ENCODE results near the gene P2RY14.

The P2RY14 gene

DNA sequence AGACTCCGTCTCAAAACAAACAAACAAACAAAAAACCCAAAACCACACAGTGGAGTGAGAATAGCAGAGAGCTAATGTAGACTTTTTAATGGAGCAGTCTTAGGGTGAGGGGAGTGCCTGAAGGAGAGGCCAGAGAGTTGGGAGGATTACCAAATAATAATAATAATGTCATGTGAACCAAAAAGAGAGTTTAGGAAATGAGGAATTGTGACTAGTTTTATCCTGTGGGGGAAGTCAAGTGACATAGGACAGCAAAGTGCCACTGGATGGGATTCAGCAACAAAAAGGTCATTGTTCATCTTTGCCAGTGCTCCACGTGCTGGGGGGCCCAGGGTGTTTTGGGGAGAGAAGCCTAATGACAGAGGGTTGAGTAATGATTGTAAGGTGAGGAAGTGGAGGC lies 25.4 kb upstream of the P2RY14 start:
- H3K4me3 ChIP-seq (ENCODE audit: low read depth, low read length): no peak overlapping the region

- no peak overlapping the region for H3K4me3 ChIP-seq (ENCODE audit: low read depth, low read length)
Observed at GRCh38 chr3:151301787-151302186, 23.4 kb upstream of the P2RY14 start.

DNA sequence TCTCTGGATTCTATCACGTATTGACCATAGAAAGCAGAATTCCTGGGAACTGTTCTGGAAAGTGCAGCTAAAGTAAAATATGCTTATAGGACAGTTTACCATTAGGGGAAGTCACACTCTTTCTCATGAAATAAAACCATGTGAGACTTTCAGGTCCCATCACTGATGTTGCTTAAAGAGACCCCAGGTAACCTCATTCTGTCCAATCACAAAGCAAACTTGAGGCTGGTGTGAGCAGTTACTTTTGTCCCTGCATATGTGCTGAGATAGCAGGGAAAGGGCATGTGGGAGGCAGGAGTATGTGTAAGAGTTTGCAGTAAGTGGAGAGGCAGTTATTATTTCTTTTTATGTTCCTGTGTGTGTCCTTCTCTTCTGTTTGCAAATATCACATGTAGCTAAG lies 22.2 kb upstream of the P2RY14 start:
- no peak overlapping the region for H3K4me3 ChIP-seq (ENCODE audit: low read depth, low read length)

- no peak overlapping the region for H3K4me3 ChIP-seq (ENCODE audit: low read depth, low read length)
Observed at GRCh38 chr3:151299006-151299405, 20.7 kb upstream of the P2RY14 start.

DNA sequence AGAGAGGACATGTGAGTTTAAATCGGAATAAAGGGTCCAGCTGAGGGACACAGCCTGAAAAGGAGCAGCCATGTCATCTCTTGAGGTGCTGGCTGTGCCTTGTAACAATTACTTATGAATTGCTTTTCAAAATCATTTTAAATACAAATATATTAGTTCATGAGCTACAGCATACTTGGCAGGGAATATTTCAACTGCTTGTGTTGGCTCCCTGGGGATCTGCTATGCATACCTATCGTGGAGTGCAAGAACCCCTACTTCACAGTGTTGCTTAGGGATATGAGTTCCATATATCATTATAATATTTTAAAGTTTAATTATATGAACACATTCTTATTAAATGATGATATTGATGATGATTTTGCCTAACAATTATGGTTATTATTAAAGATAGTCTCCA lies 19.1 kb upstream of the P2RY14 start:
- no peak overlapping the region for H3K4me3 ChIP-seq (ENCODE audit: low read depth, low read length)

DNA sequence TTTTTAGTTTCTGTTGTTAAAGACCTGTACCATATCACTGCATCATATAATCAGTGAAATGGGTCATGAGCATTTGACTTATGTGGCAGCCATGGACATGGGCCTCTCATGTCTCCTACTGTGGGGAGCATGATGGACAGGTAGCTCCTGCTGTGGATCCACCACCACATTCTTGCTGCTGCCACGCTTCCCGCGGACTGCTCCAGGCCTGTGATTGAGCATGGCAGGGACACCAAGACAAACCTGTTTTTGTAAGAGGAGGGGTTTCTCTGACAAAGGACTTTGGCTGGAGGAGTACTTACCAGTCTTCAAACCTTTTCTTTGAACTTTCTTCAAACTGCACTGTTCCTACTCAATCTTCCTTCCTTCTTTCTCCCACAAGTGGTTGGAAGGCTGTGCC lies 17.9 kb upstream of the P2RY14 start:
- H3K4me3 ChIP-seq (ENCODE audit: low read depth, low read length): no peak overlapping the region

- no peak overlapping the region for H3K4me3 ChIP-seq (ENCODE audit: low read depth, low read length)
Observed at GRCh38 chr3:151293127-151293526, 14.8 kb upstream of the P2RY14 start.

GRCh38 chr3:151290673-151291072 lies 12.3 kb upstream of the P2RY14 start:
- H3K4me3 ChIP-seq (ENCODE audit: low read depth, low read length): no peak overlapping the region

DNA sequence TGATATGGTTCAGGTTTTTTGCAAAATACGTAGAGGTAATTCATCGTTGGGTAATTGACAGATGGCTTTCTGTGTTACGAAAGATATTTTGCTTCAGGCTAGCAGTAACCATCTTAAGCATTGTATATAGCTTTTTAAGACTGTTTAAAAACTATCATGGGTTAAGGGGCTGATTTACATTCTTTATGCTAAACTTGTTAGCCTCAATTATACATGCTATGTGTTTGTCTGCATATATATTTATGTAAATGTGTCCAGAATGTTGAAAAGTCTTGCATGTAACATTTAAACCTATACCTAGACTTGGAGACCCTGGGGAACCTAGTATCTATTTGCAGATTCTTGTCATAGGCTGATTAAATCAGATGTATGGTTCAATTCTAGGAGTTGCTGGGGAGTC lies 11.1 kb upstream of the P2RY14 start:
- H3K4me3 ChIP-seq (ENCODE audit: low read depth, low read length): no peak overlapping the region

DNA sequence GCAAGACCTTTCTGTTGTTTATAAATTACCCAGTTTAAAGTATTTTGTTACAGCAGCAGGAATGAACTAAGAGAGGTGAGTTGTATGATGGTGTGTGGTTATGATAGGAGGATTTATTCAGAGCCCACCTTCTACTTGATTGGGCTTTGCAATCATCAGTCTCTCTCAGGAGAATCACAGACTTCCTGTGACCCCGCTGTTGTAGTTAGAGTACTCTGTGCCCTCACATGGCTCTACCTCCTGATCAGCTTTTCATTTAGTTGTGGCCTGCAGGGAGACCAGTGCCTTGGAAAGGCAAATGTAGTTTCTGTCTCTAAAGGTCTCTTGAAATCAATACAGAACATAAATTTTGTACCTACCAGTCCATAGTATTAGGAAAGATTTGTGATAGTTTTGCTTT lies 7.6 kb upstream of the P2RY14 start:
- H3K4me3 ChIP-seq (ENCODE audit: low read depth, low read length): no peak overlapping the region

- no peak overlapping the region for H3K4me3 ChIP-seq (ENCODE audit: low read depth, low read length)
Observed at GRCh38 chr3:151283907-151284461, 5.6 kb upstream of the P2RY14 start.

- no peak overlapping the region for H3K4me3 ChIP-seq (ENCODE audit: low read depth, low read length)
Observed at GRCh38 chr3:151283387-151283786, 5.0 kb upstream of the P2RY14 start.

DNA sequence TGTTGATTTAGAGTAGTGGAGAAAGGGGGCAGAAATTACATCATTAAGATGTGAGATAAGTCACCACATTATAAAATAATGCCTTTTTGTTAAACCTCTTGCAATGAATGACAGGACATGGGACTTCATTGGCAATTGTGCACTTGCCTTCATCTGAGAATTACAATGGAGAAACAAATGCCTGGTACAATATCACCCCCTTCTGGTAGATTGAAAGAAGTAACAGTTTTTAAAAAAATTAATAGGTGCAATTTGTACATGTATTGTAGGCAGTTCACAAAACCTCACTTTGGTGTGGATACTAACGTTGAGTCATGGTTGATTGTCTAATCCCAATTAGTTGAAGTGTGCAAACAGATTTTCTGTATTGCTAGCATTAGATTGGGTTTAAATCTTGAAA lies 4.6 kb upstream of the P2RY14 start:
- no peak overlapping the region for H3K4me3 ChIP-seq (ENCODE audit: low read depth, low read length)

GRCh38 chr3:151281671-151282324 lies 3.5 kb upstream of the P2RY14 start:
- no peak overlapping the region for H3K4me3 ChIP-seq (ENCODE audit: low read depth, low read length)

DNA sequence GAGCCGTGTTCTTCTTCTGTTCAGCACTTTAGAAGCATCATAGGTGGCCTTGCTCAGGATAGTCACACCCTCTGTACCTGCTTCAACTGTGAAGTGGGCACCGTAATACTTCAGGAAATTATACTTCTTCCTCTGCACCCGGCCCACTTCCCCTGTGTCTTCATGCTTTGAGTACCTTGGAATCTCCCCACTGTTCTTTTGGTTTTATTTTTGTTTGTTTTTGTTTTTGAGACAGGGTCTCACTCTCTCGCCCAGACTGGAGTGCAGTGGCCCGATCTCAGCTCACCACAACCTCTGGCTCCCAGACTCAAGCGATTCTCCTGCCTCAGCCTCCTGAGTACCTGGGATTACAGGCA lies 1.7 kb downstream of the P2RY14 start:
- no peak overlapping the region for H3K4me3 ChIP-seq (ENCODE audit: low read depth, low read length)

DNA sequence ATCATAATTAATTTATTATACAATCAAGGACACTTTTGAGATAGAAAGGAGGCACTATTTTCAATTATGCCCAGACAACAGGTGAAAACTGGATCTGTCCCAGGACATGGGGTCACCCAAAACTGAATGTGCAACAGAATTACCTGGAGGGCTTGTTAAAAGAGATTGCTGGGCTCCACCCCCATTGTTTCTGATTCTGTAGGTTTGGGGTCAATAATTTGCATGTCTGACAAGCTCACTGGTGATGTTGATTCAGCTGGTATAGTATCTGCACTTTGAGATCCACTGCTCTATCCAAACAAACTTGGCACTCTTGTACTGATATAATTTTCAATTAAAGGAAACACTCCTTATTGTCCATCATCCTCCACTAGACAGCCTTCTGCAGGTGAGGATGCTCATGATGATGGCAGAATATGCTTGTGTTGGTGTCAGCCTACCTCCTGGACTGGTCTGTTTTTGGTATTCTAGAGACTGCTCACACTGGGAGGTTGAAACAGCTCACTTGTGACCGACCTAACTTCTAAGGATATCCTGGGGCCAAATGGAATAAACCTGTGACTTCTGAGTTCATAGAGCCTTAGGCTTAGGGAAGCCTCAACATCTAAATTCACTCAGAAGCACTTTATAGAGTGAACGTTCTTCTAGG lies 2.2 kb downstream of the P2RY14 start:
- no peak overlapping the region for H3K4me3 ChIP-seq (ENCODE audit: low read depth, low read length)

DNA sequence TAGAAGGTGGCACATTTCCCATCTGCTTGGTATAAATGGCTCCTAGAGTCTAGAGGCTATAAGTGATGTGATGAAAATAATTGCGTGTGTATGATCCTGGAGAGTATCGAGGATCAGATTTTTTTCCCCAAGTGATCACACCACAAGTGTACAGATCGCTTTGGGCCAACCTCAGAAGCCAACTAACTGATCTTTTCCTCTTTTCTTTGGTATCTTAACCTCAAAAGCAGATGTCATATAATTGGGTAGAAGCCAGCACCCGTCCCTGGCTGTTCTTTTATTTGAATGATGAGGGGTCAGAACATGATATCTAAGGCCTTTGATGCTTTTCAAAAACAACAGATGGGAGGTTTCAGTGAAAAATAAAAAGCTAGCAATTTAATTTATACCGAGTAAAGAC lies 3.3 kb downstream of the P2RY14 start:
- no peak overlapping the region for H3K4me3 ChIP-seq (ENCODE audit: low read depth, low read length)

GRCh38 chr3:151269631-151270030 lies 8.7 kb downstream of the P2RY14 start:
- no peak overlapping the region for H3K4me3 ChIP-seq (ENCODE audit: low read depth, low read length)

DNA sequence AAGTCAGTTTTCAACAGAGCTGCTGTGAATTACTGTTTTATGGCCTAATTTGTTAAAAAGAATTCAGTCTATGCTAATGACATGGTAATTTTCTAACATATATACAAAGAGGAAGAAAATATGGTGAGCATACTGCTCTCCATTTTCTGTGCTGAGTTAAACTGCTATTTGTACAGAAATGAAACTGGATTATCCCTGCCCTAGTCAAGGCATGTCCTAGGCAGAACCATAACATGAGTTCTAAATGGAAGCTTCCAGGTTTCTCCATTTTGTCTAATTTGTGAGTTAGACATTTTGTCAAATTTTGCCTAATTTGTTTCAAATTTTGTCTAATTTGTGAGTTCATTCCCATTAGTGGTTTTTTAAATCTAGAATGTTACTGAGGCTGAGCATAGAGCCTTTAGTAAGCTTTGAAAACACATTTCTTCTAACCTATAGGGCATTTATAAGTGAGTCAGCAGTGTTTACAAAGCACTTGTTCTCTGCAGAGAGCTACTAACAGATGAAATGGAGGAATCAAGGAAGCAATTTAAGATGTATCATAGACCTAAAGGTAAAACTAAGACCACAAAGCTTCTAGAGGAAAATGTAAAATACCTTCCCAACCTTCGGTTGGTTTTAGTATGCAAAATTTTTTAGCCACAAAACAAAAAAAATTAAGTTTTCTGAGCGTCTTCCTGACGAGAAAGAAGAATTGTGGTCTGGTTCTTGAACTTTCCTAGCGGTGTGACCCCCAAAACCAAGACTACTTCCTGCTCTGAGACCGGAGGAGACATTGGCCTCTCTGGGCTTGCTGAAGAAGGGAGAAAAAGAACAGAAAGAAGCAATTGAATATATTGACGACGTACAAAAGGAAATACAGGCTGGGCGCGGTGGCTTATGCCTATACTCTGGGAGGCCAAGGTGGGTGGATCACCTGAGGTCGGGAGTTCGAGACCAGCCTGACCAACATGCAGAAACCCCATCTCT lies 9.8 kb downstream of the P2RY14 start:
- H3K4me3 ChIP-seq (ENCODE audit: low read depth, low read length): no peak overlapping the region

- no peak overlapping the region for H3K4me3 ChIP-seq (ENCODE audit: low read depth, low read length)
Observed at GRCh38 chr3:151267066-151267465, 11.3 kb downstream of the P2RY14 start.

GRCh38 chr3:151265866-151266265 lies 12.5 kb downstream of the P2RY14 start:
- H3K4me3 ChIP-seq (ENCODE audit: low read depth, low read length): no peak overlapping the region

GRCh38 chr3:151265166-151265565 lies 13.2 kb downstream of the P2RY14 start:
- H3K4me3 ChIP-seq (ENCODE audit: low read depth, low read length): no peak overlapping the region
